GM10266 (cell line): ENCODE data around the gene CDH4.

ENCODE experiments used
- DNase-seq: peaks from one replicate; pipeline ENCODE4 v3.0.0; 2012; ENCODE audit errors: extremely low spot score
- TF ChIP-seq, protein P1 (sequence below): IDR thresholded peaks from 2 replicates; pipeline ENCODE4 v1.5.1; 2012; ENCODE audit warnings: mild to moderate bottlenecking, low read depth; ENCODE audit not compliant: control insufficient read depth, insufficient read depth; ENCODE audit errors: missing control alignments

Gene CDH4

DNA sequence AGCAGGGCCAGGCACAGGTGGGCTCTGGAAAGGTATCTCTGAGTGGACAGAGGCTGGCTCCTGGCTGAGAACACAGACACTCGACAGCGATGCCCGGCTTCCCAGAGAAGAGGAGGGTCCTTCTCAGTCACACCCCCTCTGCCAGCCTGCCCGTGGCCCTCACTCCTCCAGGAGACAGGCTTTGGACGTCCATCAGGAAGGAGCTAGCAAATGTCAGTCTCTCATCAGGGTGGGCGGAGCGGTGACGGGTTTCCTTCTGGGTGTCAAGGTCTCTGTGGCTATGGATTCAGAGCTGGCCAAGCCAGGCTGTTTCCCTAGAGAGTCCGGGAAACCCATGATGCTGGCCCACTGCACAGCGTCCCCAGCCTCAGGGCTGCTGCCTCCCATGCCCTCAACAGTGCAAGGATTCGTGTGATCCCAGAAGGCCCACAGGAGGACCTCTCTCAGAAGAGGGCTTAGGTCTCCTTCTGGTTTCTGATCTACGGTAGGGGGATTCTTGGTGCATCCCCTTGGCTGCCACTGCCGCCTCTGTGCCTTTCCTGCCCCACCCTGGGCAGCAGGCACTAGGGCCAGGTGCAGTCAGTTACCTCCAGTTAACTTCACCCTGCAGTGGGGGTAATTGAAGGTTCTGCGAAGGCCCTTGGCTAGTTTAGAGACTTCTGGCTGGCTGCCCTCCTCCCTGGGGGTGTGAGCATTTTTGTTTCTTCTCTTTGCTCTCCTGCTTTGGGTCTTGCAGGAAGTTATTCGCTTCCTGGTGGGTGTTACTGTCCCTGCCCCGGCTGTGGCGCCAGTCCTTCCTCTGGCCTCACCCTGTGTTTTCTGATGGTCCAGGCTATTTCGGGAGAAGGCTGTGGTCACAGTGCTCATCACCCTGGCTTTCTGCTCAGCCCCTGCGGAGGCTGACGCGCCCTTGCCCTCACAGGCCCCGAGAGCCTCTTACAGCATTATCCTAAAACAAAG lies 80.2 kb downstream of the CDH4 start:
- TF ChIP-seq, protein P1, sequence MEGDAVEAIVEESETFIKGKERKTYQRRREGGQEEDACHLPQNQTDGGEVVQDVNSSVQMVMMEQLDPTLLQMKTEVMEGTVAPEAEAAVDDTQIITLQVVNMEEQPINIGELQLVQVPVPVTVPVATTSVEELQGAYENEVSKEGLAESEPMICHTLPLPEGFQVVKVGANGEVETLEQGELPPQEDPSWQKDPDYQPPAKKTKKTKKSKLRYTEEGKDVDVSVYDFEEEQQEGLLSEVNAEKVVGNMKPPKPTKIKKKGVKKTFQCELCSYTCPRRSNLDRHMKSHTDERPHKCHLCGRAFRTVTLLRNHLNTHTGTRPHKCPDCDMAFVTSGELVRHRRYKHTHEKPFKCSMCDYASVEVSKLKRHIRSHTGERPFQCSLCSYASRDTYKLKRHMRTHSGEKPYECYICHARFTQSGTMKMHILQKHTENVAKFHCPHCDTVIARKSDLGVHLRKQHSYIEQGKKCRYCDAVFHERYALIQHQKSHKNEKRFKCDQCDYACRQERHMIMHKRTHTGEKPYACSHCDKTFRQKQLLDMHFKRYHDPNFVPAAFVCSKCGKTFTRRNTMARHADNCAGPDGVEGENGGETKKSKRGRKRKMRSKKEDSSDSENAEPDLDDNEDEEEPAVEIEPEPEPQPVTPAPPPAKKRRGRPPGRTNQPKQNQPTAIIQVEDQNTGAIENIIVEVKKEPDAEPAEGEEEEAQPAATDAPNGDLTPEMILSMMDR, result no peak
- DNase-seq, result no peak

DNA sequence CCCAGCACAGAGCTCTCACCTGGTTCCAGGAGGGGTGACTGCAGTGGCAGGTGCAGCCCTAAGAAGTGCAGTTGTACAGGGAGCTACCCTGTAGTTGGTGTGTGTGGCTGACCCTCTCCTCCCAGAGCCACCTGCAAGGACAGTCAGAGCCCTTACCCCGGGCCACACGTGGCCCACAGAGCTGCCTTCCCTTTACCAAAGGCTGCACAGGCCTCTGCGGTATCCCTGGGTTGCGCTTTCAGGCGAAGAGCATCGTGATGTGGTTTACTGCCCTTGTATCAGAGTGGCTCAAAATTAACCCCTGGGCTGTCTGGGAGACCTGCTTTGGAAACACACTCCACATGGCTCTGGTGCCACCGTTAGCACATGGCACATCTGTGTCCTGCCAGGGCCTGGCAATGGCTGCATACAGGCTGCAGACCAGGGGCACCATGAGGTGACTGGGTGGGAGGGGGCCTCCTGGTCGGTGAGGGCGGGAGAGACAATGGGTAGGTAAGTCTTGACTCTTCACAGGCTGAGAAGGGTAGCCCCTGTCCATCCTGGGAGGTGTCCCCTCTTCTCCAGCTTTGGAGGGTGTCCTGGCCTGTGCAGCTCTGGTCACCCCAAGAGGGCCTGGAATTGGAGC lies 81.5 kb downstream of the CDH4 start:
- no peak for DNase-seq
- TF ChIP-seq, protein P1, result no peak

DNA sequence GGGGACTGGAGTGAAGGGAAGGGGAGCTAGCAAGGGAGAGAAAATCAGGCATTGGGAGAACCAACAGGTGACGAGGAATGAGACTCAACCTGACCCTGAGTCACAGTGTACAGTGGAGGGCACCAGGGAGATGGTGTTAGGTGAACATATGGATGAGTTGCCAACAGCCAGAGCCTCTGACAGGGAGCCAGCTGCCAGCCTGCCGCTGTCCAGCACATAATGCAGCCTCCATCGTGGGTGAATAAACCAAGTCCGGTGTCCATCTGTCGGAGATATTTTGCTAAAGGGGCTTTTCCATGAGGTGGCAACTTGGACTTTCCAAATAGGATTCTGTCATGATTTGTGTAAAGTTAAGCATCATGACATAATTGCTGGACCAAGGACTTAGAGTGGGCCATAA lies 88.1 kb downstream of the CDH4 start:
- DNase-seq, result no peak
- TF ChIP-seq, protein P1, result no peak

DNA sequence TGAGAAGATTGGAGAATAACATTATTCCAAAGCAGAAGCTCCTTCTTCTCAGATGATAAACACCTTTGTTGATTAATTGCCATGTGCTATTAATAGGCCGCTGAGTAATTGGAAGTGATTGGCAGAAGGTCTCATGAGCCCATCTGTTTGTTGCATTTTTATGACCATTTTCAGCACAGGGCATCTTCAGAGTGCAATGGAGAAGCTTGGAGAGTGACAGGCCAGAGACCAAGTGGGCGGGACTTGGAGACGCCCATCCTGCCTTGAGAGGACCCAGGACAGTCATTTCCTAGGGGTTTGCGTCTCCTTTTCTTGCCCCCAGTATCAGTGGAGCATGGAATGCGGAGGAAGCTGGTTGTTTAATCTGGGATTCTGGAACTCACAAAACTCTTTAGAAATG lies 89.5 kb downstream of the CDH4 start:
- no peak for DNase-seq
- TF ChIP-seq, protein P1, result no peak

DNA sequence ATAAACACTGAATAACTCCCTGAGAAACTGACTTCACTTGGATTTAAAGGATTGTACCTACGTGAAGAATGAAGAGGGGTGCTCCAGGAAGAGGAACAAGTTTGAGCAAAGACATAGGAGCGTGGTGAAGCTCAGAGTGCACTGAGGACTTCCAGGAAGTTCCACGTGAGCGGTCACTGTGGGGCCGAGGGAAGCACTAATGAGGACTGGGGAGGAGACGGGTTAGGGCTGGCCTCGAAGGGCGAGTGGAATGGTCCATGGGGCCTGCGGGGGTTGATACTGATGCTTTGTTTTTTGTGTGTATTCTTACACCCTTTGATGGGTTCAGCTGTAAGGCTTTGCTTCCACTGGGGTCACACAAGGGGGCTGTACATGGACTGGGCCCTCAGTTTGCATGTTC lies 91.9 kb downstream of the CDH4 start:
- no peak for DNase-seq
- TF ChIP-seq, protein P1, result no peak

DNA sequence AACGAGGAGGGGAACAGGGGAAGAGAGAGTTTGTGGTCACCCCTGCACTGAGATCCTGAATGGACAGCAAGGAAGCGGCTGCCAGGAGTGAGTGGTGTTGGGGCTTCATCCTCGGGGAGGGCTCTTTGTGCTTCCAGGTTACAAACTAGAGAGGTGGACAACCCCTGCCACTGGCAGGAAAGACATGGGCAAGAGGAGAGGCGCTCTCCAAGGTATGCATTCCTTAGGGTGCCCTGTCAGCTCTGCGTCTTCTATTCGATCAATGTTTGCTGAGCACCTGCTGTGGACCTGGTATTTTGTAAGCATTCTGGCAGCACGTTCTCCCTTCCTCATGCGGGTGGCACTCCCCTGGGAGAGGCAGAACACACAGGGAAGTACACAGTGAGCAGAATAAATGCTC lies 93.6 kb downstream of the CDH4 start:
- TF ChIP-seq, protein P1, result no peak
- DNase-seq, result no peak

DNA sequence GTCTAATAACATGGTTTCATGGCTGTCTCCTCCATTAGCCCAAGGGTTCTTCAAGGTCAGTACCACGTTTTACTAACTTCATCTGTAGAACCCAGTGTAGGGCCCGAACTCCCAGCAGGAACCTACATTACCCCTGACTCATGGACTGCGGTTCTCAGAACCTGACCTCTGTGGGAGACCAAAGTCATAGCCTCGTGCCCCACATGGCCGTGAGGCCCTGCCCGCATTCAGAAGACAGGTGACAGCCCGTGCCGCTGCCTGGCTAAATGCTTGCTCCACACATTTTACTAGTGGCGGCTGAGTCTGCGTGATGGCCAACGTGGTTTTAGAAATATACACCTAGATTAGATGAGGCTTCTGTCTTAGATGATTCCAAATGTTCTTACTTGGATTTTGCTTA lies 94.9 kb downstream of the CDH4 start:
- no peak for DNase-seq

More for the DNA sequence above, 94.9 kb downstream of the CDH4 start:
- TF ChIP-seq, protein P1, result no peak
